Trophoblast cell (in vitro differentiated cells and primary cell): ENCODE results near the gene APOB.

Source experiments
- DNase-seq, 2 donors: peaks; one replicate each; pipeline ENCODE4 v3.0.0-alpha.2; 2016
- H2AFZ ChIP-seq: 2 replicates; pipeline ENCODE4 v1.6.1; 2013; ENCODE audit warnings: low read length, moderate library complexity, mild to moderate bottlenecking; ENCODE audit not compliant: insufficient read depth, poor library complexity
- H2AK5ac ChIP-seq: 2 replicates; pipeline ENCODE4 v1.6.1; 2013; ENCODE audit warnings: mild to moderate bottlenecking, low read length
- H2BK120ac ChIP-seq: 2 replicates; pipeline ENCODE4 v1.6.1; 2013; ENCODE audit warnings: low read length, mild to moderate bottlenecking, moderate library complexity; ENCODE audit not compliant: insufficient read depth, poor library complexity
- H2BK12ac ChIP-seq: 2 replicates; pipeline ENCODE4 v1.6.1; 2013; ENCODE audit warnings: mild to moderate bottlenecking, low read length, moderate library complexity
- H2BK5ac ChIP-seq: 2 replicates; pipeline ENCODE4 v1.6.1; 2013; ENCODE audit warnings: low read length, low read depth, moderate library complexity, mild to moderate bottlenecking; ENCODE audit not compliant: poor library complexity
- H3K14ac ChIP-seq: 2 replicates; pipeline ENCODE4 v1.6.1; 2013; ENCODE audit warnings: mild to moderate bottlenecking, low read length
- H3K18ac ChIP-seq: 2 replicates; pipeline ENCODE4 v1.6.1; 2013; ENCODE audit warnings: mild to moderate bottlenecking, low read length
- H3K23ac ChIP-seq: 2 replicates; pipeline ENCODE4 v1.6.1; 2013; ENCODE audit warnings: low read length
- H3K27ac ChIP-seq: 2 replicates; pipeline ENCODE4 v1.5.1; 2013; ENCODE audit warnings: low read depth, mild to moderate bottlenecking, inconsistent platforms, low read length, moderate library complexity
- H3K27me3 ChIP-seq: 2 replicates; pipeline ENCODE4 v1.6.1; 2013; ENCODE audit warnings: inconsistent platforms, mild to moderate bottlenecking, low read length, moderate library complexity; ENCODE audit not compliant: insufficient read depth
- H3K36me3 ChIP-seq, 2 experiments: 1 replicate in 1 of 2; 2 replicates in 1 of 2; pipeline ENCODE4 v1.6.1; 2013; ENCODE audit warnings: low read length in 2 of 2, mild to moderate bottlenecking in 2 of 2, moderate library complexity in 1 of 2; ENCODE audit not compliant: insufficient read depth in 2 of 2, control insufficient read depth in 1 of 2
- H3K4ac ChIP-seq: 2 replicates; pipeline ENCODE4 v1.6.1; 2013; ENCODE audit warnings: low read depth, mild to moderate bottlenecking, low read length, moderate library complexity
- H3K4me1 ChIP-seq, 2 experiments: 1 replicate in 1 of 2; 2 replicates in 1 of 2; pipeline ENCODE4 v1.6.1; 2013; ENCODE audit warnings: low read length in 2 of 2, mild to moderate bottlenecking in 2 of 2, moderate library complexity in 1 of 2; ENCODE audit not compliant: insufficient read depth in 2 of 2, control insufficient read depth in 1 of 2
- H3K4me2 ChIP-seq: 2 replicates; pipeline ENCODE4 v1.6.1; 2013; ENCODE audit warnings: inconsistent platforms, mild to moderate bottlenecking, low read length, moderate library complexity
- H3K4me3 ChIP-seq: 2 replicates; pipeline ENCODE4 v1.5.1; 2013; ENCODE audit warnings: mild to moderate bottlenecking, low read depth, low read length, inconsistent platforms
- H3K79me1 ChIP-seq: one replicate; pipeline ENCODE4 v1.6.1; 2013; ENCODE audit warnings: low read length
- H3K79me2 ChIP-seq: 2 replicates; pipeline ENCODE4 v1.6.1; 2013; ENCODE audit warnings: low read length, mild to moderate bottlenecking; ENCODE audit not compliant: control insufficient read depth, insufficient read depth, poor library complexity
- H3K9ac ChIP-seq: 2 replicates; pipeline ENCODE4 v1.6.1; 2013; ENCODE audit warnings: mild to moderate bottlenecking, low read length
- H3K9me3 ChIP-seq: 2 replicates; pipeline ENCODE4 v1.6.1; 2013; ENCODE audit warnings: low read depth, mild to moderate bottlenecking, control low read depth, inconsistent platforms, low read length; ENCODE audit not compliant: insufficient read depth
- H4K12ac ChIP-seq: 2 replicates; pipeline ENCODE4 v1.6.1; 2013; ENCODE audit warnings: low read depth, mild to moderate bottlenecking, low read length, moderate library complexity
- H4K8ac ChIP-seq: 2 replicates; pipeline ENCODE4 v1.6.1; 2013; ENCODE audit warnings: low read depth, mild to moderate bottlenecking, low read length, moderate library complexity
- H4K91ac ChIP-seq: one replicate; pipeline ENCODE4 v1.6.1; 2013; ENCODE audit warnings: low read depth, mild to moderate bottlenecking, low read length, moderate library complexity
- WGBS: extraction: QIAGEN DNeasy Blood & Tissue Kit; methylation state at CpG from one replicate; pipeline ENCODE4 v1.1.7; 2013; ENCODE audit warnings: missing lambda C conversion rate; ENCODE audit not compliant: insufficient read length, insufficient coverage; ENCODE audit errors: extremely low coverage; 5-methylcytosine and 5-hydroxymethylcytosine counted together

The APOB gene

DNA sequence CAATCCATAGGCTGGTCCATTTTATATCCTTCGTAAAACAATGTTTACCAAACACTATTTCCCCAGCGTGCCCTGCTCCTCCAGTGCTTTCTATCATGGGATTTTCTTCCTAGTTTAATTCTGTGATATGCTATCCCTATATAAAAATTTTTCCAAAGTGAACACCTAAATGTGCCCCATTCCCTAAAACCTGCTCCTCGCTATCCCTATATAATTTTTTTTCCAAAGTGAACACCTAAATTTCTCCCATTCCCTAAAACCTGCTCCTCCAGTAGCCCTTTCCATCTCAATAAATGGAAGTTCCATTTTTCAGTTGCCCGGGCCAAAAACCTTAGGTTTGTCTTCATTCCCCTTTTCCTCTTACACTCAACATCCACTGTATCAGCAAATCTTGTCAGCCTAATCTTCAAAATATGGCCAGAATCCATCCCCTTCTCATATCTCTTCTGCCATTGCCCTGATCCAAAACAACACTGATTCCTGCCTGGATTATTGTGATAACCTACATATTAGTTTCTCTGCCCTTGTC lies 26.1 kb downstream of the APOB start:
- Histone ChIP-seq H3K4ac (no peak overlapping the region), H3K23ac (no peak overlapping the region), H3K79me2 (no peaks in the 10 kb centered on the region), H3K14ac (no peak overlapping the region), H3K27me3 (peaks cover 2% of the 10 kb centered on the region), H3K4me1 (peaks cover 0 to 6% of the 10 kb centered on the region in 2 experiments), H4K12ac (no peak overlapping the region), H4K91ac (no peak overlapping the region), H3K4me2 (no peak overlapping the region), H2AFZ (no peak overlapping the region), H3K9me3 (no peaks in the 10 kb centered on the region), H2BK12ac (no peak overlapping the region), H2AK5ac (no peak overlapping the region), H4K8ac (no peak overlapping the region), H3K4me3 (no peak overlapping the region), H2BK120ac (no peak overlapping the region), H3K79me1 (no peaks in the 10 kb centered on the region), H3K36me3 (no peaks in the 10 kb centered on the region), H2BK5ac (no peak overlapping the region), H3K9ac (no peak overlapping the region), H3K18ac (no peak overlapping the region), H3K27ac (no peak overlapping the region)
- WGBS = no CpG with 5 or more reads among the region's 4 CpGs
- peak in 1 of 2 donors; percentile 30 for DNase-seq

GRCh38 chr2:21015281-21015645 lies 28.6 kb downstream of the APOB start:
- H4K12ac ChIP-seq = no peak overlapping the region
- peaks cover 2% of the 10 kb centered on the region for H3K27me3 ChIP-seq
- DNase-seq = no peak
- H2AFZ ChIP-seq = no peak overlapping the region
- no peaks in the 10 kb centered on the region for H3K36me3 ChIP-seq
- no peak overlapping the region for H2AK5ac ChIP-seq
- H3K4ac ChIP-seq = no peak overlapping the region
- H3K9ac ChIP-seq = no peak overlapping the region
- no peak overlapping the region for H4K8ac ChIP-seq
- H4K91ac ChIP-seq = no peak overlapping the region
- H3K4me1 ChIP-seq = peaks cover 0 to 6% of the 10 kb centered on the region in 2 experiments
- no peaks in the 10 kb centered on the region for H3K79me1 ChIP-seq
- H3K9me3 ChIP-seq = no peaks in the 10 kb centered on the region
- no peak overlapping the region for H3K14ac ChIP-seq
- H2BK12ac ChIP-seq = no peak overlapping the region
- WGBS = no CpG with 5 or more reads among the region's 3 CpGs
- H3K4me3 ChIP-seq = no peak overlapping the region
- H3K4me2 ChIP-seq = no peak overlapping the region
- H3K79me2 ChIP-seq = no peaks in the 10 kb centered on the region
- H2BK5ac ChIP-seq = no peak overlapping the region
- H3K27ac ChIP-seq = no peak overlapping the region
- H3K23ac ChIP-seq = no peak overlapping the region
- no peak overlapping the region for H2BK120ac ChIP-seq
- H3K18ac ChIP-seq = no peak overlapping the region

DNA sequence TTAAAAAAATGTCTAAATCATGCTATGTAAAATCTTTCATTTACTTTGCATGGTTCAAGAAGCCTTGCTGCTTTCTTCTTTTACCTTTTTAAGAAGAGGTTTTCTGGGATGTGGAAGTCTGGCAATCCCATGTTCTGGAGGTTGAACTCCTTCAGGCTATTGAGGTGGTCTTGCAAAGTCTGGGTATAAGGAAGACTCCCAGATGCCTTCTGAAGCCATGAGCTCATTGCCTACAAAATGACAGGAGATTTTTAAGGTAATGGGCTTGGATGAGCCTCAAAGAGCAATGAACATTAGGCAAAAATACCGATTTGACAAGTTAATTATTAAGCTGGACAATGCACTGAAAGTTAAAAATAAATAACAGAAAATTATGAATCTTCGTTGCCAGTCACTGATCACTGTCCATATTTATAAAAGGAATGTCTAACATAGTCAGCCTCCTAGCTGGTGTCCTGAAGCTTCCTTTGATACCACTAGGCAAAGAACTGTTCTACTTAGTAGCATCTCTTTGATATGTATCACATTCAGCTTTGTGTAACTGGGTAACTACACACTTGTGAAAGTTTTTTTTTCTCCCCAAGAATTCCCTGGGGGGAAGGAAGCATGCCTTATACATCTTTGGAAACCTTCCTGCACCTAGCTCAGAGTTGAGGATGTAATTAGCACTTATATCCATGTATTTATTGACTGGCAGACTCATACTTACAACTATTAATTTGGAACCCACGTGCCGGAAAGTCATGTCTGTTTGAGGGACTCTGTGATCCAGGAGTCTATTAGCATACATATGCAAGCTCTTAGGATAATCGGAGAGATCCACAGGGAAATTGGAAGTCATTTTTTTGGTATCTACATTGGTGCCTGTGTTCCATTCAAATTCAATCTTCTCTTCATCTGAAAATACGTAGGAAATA lies 29.3 kb downstream of the APOB start:
- H4K91ac ChIP-seq = no peak overlapping the region
- no CpG with 5 or more reads among the region's 6 CpGs for WGBS

GRCh38 chr2:21013043-21013816 lies 30.6 kb downstream of the APOB start:
- DNase-seq = no peak
- Histone ChIP-seq H3K9ac (no peak overlapping the region), H3K18ac (no peak overlapping the region), H3K79me1 (no peaks in the 10 kb centered on the region), H4K12ac (no peak overlapping the region), H3K9me3 (no peaks in the 10 kb centered on the region), H3K79me2 (no peaks in the 10 kb centered on the region), H4K8ac (no peak overlapping the region), H3K4me3 (no peak overlapping the region), H3K14ac (no peak overlapping the region), H3K27me3 (no peaks in the 10 kb centered on the region), H2BK12ac (no peak overlapping the region), H3K23ac (no peak overlapping the region), H4K91ac (no peak overlapping the region), H2BK5ac (no peak overlapping the region), H3K4ac (no peak overlapping the region), H3K4me2 (no peak overlapping the region), H2AK5ac (no peak overlapping the region), H3K36me3 (no peaks in the 10 kb centered on the region), H3K27ac (no peak overlapping the region), H2BK120ac (no peak overlapping the region), H2AFZ (no peak overlapping the region), H3K4me1 (peaks cover 0 to 6% of the 10 kb centered on the region in 2 experiments)
- no CpG with 5 or more reads among the region's 8 CpGs for WGBS

More for the DNA sequence above, 29.3 kb downstream of the APOB start:
- no peaks in the 10 kb centered on the region for H3K79me1 ChIP-seq
- H3K9me3 ChIP-seq = no peaks in the 10 kb centered on the region
- no peak overlapping the region for H4K12ac ChIP-seq
- DNase-seq = no peak
- H3K14ac ChIP-seq = no peak overlapping the region
- H3K27me3 ChIP-seq = no peaks in the 10 kb centered on the region
- no peak overlapping the region for H3K27ac ChIP-seq
- no peak overlapping the region for H3K4me3 ChIP-seq
- H4K8ac ChIP-seq = no peak overlapping the region
- no peaks in the 10 kb centered on the region for H3K36me3 ChIP-seq
- H3K4me1 ChIP-seq = peaks cover 0 to 6% of the 10 kb centered on the region in 2 experiments
- H2AFZ ChIP-seq = no peak overlapping the region
- H2AK5ac ChIP-seq = no peak overlapping the region
- no peak overlapping the region for H2BK120ac ChIP-seq
- H3K23ac ChIP-seq = no peak overlapping the region
- H3K79me2 ChIP-seq = no peaks in the 10 kb centered on the region
- no peak overlapping the region for H2BK12ac ChIP-seq
- H3K18ac ChIP-seq = no peak overlapping the region
- no peak overlapping the region for H3K4ac ChIP-seq
- H2BK5ac ChIP-seq = no peak overlapping the region
- no peak overlapping the region for H3K9ac ChIP-seq
- H3K4me2 ChIP-seq = no peak overlapping the region
